Choroid plexus epithelial cell (primary cell): Measurements from ENCODE around the gene SOX6.
"Not testable (repeated sequence)": the region's sequence is repeated elsewhere in the genome, so short reads cannot be mapped to it uniquely, and the experiment has no call there.

Experiments used
- DNase-seq: peaks from one replicate; pipeline ENCODE4 v3.0.0-alpha.2; 2010; ENCODE audit warnings: low read depth
- H3K4me3 ChIP-seq: 2 replicates; pipeline ENCODE4 v1.5.1; 2011; ENCODE audit warnings: low read depth, mild to moderate bottlenecking, control low read depth, low read length, moderate library complexity
- TF ChIP-seq, protein P1 (sequence below): conservative IDR thresholded peaks from 2 replicates; pipeline ENCODE4 v1.5.1; 2011; ENCODE audit warnings: low read depth, mild to moderate bottlenecking, control low read depth, inconsistent platforms, low read length, moderate library complexity

SOX6 gene

DNA sequence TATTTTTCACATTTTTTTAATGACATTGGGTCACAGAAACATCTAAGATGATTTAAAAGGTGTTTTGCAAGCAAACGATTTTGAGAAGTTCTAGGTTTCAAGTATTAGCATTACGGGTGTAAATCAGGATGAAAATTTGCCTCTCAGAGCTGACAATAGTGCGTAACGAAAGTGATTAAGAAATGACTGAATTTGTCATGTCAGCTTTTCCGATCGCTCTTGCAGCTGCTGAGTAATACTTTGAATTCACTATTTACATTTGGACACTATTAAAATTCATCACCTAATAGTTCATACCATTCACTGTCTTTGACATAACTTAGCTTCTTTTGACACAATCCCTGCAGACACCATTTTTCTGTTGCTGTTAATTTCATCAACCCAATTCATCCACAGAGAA is 205.2 kb downstream of the SOX6 start:
- H3K4me3 ChIP-seq, result no peak overlapping the region
- TF ChIP-seq, protein P1, sequence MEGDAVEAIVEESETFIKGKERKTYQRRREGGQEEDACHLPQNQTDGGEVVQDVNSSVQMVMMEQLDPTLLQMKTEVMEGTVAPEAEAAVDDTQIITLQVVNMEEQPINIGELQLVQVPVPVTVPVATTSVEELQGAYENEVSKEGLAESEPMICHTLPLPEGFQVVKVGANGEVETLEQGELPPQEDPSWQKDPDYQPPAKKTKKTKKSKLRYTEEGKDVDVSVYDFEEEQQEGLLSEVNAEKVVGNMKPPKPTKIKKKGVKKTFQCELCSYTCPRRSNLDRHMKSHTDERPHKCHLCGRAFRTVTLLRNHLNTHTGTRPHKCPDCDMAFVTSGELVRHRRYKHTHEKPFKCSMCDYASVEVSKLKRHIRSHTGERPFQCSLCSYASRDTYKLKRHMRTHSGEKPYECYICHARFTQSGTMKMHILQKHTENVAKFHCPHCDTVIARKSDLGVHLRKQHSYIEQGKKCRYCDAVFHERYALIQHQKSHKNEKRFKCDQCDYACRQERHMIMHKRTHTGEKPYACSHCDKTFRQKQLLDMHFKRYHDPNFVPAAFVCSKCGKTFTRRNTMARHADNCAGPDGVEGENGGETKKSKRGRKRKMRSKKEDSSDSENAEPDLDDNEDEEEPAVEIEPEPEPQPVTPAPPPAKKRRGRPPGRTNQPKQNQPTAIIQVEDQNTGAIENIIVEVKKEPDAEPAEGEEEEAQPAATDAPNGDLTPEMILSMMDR, result no peak
- DNase-seq, result no peak

DNA sequence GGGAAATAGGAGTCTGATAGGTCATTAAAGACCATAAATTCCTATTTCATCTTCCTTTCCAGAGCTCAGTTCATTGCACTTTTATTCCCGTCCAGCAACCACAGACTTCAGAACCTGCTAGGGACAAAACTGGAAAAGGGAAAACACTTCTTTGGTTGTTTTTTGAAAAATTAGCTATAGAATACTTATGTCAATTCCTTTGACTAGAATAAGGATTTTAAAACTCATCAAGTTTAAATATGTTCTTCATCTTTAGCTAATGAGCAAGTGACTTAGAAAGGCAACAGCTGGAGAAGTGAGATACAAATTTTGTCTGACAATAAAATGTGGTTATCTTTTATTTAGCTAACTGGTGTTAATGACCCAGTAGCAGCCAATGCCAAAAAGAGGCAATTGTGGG is 206.9 kb downstream of the SOX6 start:
- no peak for DNase-seq
- TF ChIP-seq, protein P1, result no peak
- H3K4me3 ChIP-seq, result no peak overlapping the region

DNA sequence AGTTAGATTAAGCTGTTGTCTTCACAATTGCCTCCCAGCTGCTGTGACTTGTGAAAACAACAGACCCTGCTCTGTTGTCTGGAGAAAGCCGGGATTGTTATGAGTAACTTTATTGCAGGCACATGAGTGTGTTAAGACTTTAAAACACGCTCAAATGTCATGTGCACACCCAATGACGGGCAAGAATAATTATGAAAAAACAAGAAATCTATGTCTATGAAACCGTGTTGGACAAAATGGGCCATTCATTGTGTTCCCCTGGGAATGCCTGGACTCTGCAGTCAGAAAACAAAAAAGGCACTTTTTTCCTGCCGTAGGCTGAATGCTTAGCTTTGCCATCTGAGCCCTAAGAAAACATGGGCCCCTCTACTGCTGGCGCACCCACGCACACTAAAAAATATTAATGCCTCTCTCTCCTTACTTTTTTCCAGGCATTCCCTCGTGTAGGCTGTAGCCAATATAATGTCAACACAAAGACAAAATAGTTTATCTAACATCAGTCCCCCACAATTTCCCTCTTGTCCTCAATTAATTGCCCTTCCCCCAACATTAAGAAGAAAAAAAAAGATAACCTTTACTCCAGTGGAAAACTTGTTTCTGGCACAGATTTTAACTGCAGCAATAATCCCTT is 207.9 kb downstream of the SOX6 start:
- H3K4me3 ChIP-seq, result no peak overlapping the region
- TF ChIP-seq, protein P1, result no peak
- DNase-seq, result no peak

DNA sequence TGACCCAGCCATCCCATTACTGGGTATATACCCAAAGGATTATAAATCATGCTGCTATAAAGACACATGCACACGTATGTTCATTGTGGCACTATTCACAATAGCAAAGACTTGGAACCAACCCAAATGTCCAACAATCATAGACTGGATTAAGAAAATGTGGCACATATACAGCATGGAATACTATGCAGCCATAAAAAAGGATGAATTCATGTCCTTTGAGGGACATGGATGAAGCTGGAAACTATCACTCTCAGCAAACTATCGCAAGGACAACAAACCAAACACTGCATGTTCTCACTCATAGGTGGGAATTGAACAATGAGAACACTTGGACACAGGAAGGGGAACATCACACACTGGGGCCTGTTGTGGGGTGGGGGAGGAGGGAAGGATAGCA is 209.4 kb downstream of the SOX6 start:
- not testable (repeated sequence) for H3K4me3 ChIP-seq, DNase-seq

DNA sequence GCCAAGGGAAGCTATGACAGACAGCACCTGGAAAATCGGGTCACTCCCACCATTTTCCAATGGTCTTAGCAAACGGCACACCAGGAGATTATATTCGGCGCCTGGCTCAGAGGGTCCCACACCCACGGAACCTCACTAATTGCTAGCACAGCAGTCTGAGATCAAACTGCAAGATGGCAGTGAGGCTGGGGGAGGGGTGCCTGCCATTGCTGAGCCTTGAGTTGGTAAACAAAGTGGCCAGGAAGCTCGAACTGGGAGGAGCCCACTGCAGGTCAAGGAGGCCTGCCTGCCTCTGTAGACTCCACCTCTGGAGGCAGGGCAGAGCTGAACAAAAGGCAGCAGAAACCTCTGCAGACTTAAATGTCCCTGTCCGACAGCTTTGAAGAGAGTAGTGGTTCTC is 214.7 kb downstream of the SOX6 start:
- DNase-seq, H3K4me3 ChIP-seq: not testable (repeated sequence)

DNA sequence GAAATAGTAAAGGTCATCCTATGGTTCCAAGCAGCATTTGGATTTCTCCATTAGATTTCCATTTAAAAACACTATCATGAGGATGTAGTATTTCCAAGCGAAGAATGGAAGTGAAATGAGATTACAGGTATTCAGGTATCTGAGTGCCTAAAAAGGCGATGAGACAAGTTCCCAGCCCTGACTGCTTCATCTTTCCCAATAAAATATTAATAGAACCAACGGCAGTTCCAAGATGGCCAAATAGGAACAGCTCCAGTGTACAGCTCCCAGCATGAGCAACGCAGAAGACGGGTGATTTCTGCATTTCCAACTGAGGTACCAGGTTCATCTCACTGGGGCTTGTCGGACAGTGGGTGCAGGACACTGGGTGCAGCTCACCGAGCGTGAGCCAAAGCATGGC is 215.2 kb downstream of the SOX6 start:
- DNase-seq, H3K4me3 ChIP-seq: not testable (repeated sequence)

DNA sequence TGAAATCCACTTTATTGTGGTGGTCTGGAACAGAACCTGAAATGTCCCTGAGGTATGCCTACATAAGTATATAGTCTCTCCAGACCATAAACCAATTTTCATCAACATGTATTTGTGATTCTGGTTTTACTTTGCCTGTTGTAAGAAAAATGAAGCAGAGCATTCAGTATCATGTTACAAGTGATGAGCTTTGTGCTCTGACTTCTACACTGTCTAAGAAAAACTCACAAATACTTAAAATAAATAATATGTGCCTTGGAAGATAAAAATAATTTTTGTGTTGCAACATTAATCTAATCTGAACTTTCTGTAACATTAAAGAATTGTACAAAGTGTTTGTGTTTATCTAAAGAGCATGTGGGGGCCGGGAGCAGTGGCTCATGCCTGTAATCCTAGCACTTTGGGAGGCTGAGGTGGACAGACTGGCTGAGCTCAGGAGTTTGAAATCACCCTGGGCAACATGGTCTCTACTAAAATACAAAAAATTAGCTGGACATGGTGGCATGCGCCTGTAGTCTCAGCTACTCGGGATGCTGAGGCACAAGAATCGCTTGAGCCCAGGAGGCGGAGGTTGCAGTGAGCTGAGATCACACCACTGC is 219.5 kb downstream of the SOX6 start:
- TF ChIP-seq, protein P1, result no peak
- no peak for DNase-seq
- no peak overlapping the region for H3K4me3 ChIP-seq

DNA sequence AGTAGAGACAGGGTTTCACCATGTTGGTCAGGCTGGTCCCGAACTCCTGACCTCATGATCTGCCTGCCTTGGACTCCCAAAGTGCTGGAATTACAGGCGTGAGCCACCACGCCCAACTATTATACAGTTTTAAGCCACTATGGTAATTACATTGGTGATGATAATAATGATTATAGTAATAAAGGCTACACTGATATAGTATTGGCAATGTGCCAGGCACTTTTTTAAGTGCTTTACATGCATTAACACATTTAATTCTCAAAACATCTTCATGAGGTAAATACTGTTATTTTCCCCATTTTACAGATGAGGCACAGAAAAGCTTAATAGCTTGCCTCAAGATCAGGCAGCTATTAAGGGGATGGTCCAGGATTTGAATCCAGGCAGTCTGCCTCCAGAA is 222.5 kb downstream of the SOX6 start:
- no peak for DNase-seq
- TF ChIP-seq, protein P1, result no peak
- H3K4me3 ChIP-seq, result no peak overlapping the region
